NK-92 treated with Interleukin-12 subunit alpha and Interleukin-12 subunit beta, amount 100 ng/mL, for 24 hours (cell line): ENCODE measurements around the gene EDIL3.
"Not testable (repeated sequence)": the region's sequence is repeated elsewhere in the genome, so short reads cannot be mapped to it uniquely, and the experiment has no call there.

Source experiments
- DNase-seq: peaks from one replicate; lab custom pipeline; 2025; lab: John Stamatoyannopoulos, UW

EDIL3 gene

GRCh38 chr5:84298628-84299027, 86.1 kb downstream of the EDIL3 start:
- no peak for DNase-seq

GRCh38 chr5:84297641-84298040, 87.0 kb downstream of the EDIL3 start:
- DNase-seq: not testable (repeated sequence)

GRCh38 chr5:84292788-84293653, 91.7 kb downstream of the EDIL3 start:
- DNase-seq: no peak

- no peak for DNase-seq
These were observed 92.6 kb downstream of the EDIL3 start for GRCh38 chr5:84292000-84292642.

- DNase-seq: no peak
These were observed 94.0 kb downstream of the EDIL3 start for GRCh38 chr5:84290673-84291072.

- no peak for DNase-seq
These were observed 94.5 kb downstream of the EDIL3 start for GRCh38 chr5:84290161-84290560.

- no peak for DNase-seq
These were observed 96.7 kb downstream of the EDIL3 start for GRCh38 chr5:84287951-84288350.

- DNase-seq: no peak
These were observed 98.0 kb downstream of the EDIL3 start for GRCh38 chr5:84286662-84287061.

- DNase-seq: no peak
These were observed 98.7 kb downstream of the EDIL3 start for GRCh38 chr5:84285641-84286637.

GRCh38 chr5:84281383-84281782, 103.3 kb downstream of the EDIL3 start:
- no peak for DNase-seq

GRCh38 chr5:84279234-84279633, 105.4 kb downstream of the EDIL3 start:
- no peak for DNase-seq

- DNase-seq: no peak
These were observed 109.1 kb downstream of the EDIL3 start for GRCh38 chr5:84275609-84276008.

GRCh38 chr5:84274585-84275468, 109.9 kb downstream of the EDIL3 start:
- DNase-seq: no peak

- DNase-seq: no peak
These were observed 111.2 kb downstream of the EDIL3 start for GRCh38 chr5:84273517-84273883.

- DNase-seq: no peak
These were observed 111.7 kb downstream of the EDIL3 start for GRCh38 chr5:84272771-84273516.

GRCh38 chr5:84265739-84266550, 118.7 kb downstream of the EDIL3 start:
- no peak for DNase-seq

- DNase-seq: no peak
These were observed 119.5 kb downstream of the EDIL3 start for GRCh38 chr5:84265130-84265529.

GRCh38 chr5:84260939-84261338, 123.7 kb downstream of the EDIL3 start:
- no peak for DNase-seq

GRCh38 chr5:84260140-84260539, 124.5 kb downstream of the EDIL3 start:
- DNase-seq: no peak
